SIG-M5 treated with dmso at 0.1 percent for 504 hours (cell line): ENCODE results near the gene FREM3.

Experiments used
- DNase-seq: peaks from one replicate; lab custom pipeline; 2025; ENCODE audit not compliant: unreplicated experiment; lab: John Stamatoyannopoulos, UW

The FREM3 gene

GRCh38 chr4:143668930-143669552 is 31.4 kb downstream of the FREM3 start:
- no peak for DNase-seq

DNA sequence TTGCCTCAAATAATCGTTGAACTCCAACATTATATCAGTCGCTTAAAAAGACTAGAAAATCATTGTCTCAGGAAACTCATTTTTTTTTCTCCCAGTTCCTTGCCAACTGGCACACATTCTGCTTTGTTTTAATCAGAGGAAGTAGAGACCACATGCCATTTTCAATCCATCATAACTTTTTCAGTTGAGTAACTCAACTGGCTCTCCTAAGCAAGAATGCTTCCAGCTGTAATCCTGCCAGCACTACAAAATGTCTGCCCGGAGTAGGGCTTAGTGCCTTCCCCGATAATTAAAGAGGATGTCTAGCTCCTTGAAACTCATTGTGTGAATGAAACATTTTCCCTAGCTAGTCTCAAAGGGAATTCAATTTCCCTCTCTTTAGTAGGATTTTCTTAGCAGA is 33.0 kb downstream of the FREM3 start:
- DNase-seq = no peak

DNA sequence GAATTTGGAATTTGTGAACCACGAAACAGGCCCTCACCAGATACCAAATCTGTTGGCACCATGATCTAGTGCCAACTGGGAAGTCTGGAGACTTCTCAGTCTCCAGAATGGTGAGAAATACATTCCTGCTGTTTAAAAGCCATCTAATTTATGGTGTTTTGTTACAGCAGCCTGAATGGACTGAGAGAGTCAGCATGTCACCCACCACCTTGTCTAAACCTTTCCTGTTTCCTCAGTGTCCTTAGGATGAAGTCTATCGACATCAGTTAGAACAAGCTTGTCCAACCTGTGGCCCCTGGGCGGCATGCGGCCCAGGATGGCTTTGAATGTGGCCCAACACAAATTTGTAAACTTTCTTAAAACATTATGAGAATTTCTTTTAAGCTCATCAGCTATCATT is 42.1 kb downstream of the FREM3 start:
- DNase-seq = no peak

DNA sequence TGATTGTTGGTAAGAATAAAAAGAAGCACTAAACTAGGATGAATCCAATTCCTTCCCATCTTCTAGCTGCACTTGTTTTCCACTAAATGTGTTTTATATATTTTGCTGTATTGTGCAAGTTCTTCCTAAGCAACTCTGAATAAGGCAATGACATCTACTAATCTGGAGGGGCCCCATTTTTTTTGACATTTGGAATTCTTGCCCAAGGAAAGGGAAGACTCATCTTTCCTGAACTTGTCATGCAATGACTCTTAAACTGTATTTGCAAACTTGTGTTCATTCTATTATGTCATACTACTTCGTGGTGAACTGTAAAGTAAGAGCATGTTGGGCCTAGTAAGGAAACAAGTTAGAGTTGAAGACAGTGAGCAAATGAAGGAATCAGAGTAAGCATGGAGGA is 45.9 kb downstream of the FREM3 start:
- DNase-seq = no peak

- DNase-seq = no peak
Measured at GRCh38 chr4:143653031-143653430, 47.4 kb downstream of the FREM3 start.

GRCh38 chr4:143643399-143643798 is 57.1 kb downstream of the FREM3 start:
- DNase-seq = no peak

- DNase-seq = no peak
Measured at GRCh38 chr4:143642611-143643010, 57.9 kb downstream of the FREM3 start.

- no peak for DNase-seq
Measured at GRCh38 chr4:143641361-143641760, 59.1 kb downstream of the FREM3 start.

GRCh38 chr4:143634763-143635162 is 65.7 kb downstream of the FREM3 start:
- DNase-seq = no peak

DNA sequence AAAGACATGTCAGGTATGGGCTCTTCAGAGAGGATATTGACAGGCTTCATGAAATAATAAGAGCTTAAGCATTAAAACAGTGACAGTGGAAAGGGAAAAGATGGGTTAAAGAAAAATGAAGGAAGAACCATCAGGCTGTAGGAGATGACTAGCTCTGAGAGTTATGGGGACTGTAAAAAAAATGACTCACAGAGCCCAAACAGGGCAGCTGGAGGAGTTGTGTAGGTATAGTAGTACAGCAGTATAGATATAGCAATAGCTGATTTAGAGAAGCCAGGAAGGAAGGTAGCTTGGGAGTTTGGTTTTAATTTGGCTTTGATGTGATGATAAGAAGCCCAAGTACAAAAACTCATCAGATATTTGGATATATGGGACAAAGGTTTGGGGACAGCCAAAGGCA is 66.6 kb downstream of the FREM3 start:
- no peak for DNase-seq

- no peak for DNase-seq
Measured at GRCh38 chr4:143626134-143626911, 74.2 kb downstream of the FREM3 start.

DNA sequence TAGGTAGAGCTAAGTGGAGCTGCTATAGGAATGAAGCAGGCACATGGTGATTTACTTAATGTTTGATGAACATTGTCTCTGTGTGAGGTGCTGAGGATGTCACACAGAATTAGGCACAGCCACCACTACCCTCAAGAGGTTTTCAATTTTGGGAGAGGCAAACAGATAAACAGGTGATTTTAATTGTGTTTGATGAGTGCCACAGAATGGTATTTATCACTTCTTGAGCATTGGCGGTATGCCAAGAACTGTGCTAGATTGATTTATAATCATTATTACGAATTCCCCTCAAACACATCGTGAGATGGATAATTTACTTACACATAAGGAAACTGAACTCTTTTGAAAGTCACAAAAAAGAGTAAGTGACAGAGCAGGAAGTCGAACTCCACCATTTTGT is 74.8 kb downstream of the FREM3 start:
- DNase-seq = no peak

DNA sequence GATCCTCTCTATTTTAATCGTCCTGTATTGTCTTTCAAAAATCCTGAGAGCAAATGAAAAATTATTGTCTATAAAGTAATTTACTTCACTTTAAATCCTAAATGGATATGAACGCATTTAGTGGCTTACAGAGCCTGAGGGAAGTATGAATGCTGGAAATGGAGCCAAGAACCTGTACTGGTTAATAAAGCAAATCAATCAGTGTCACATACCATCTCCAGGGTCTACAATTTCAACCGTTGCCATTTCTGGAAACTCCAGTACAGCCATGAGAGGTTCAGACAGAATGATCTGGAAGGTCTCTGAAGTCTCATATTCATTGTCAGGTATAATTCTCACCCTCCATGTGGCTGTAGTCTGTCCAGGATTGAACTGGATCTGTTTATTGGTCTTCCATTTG is 76.6 kb downstream of the FREM3 start:
- no peak for DNase-seq

- DNase-seq = no peak
Measured at GRCh38 chr4:143618811-143619210, 81.7 kb downstream of the FREM3 start.

DNA sequence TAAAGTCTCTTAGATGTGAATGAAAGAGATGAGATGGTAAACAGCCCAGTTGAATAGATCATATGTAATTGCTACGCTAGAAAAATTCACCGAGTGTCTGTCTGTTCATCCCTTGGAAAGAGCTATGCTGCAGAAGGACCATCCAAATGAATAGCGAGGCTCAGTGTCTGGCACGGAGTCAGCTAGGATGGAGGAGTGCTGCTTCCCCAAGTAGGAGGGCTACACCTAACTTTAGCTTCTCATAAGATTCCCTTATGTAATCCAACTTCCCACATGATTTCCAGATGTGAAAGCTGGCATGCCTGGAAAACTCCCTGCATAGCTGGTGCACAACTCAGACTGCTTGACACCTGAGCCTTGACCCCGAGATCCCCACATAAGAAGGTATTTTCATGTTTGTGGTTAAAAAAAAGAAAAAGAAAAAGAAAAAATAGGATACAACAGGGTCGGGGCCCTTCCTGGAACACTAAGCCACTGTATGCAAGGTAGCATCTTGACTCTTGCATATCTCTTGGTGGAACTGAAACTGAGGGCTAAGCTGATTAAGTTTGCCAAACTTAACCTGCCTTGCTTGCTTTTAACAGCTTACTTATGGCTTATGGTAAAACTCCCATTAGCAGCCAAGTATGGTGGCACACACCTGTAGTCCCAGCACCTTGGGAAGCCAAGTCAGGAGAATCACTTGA is 82.3 kb downstream of the FREM3 start:
- DNase-seq = no peak

- DNase-seq = no peak
Measured at GRCh38 chr4:143616771-143617170, 83.7 kb downstream of the FREM3 start.

GRCh38 chr4:143609492-143609891 is 91.0 kb downstream of the FREM3 start:
- DNase-seq = no peak

DNA sequence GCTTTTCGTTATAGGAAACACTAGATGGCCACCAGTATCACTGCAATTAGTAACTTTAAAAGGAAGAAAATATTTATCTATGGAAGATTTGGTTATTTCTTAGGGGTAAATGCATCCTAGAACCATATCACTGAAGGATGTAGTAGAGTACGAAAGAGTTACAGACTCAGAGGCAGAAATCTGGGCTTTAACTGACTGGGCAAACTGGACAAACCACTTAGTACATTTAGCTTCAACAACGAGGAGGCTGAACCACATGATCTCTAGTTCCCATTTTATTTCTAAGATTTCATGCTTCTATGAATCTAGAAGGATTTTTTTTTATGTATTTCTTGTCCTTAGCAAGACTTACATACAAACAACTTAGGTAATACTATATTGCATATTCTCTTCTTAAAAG is 94.0 kb downstream of the FREM3 start:
- no peak for DNase-seq

DNA sequence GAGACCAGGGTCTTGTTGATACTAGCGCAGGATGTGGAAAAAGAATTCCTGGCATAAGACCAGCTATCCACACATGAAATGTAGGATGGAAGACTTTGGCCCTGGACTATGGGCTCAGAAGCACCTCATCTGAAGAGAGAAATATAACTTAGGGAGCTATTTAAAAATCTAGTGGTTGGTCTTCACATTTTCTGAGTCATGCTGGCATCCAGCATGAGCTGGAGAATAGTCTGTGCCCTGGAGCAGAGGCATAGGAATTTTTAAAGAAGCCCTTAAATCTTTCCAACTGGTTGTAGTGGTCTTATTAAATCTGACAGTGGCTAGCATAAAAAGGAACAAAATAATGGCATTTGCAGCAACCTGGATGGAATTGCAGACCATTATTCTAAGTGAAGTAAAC is 100.6 kb downstream of the FREM3 start:
- DNase-seq = no peak

GRCh38 chr4:143598816-143599215 is 101.7 kb downstream of the FREM3 start:
- DNase-seq = no peak

DNA sequence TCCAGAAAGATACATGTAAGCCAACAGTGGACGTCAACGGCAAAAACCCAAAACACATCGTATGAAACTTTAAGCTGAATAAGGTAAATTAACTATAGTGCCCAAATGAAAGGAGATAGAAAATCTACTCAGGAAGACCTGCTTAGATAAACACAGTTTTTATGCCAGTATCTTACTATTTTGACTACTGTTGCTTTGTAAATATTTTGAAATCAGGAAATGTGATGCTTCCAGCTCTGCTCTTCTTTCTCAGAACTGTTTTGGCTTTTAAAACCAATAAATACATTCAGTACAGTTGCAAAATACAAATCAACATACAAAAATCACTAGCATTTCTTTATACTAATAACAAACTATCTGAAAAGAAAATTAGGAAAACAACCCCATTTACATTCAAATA is 103.2 kb downstream of the FREM3 start:
- no peak for DNase-seq

- no peak for DNase-seq
Measured at GRCh38 chr4:143587703-143588102, 112.8 kb downstream of the FREM3 start.
